Fibroblast of upper back skin (primary cell): ENCODE data around the gene NR1D2.

Experiments
- DNase-seq: peaks from one replicate; pipeline ENCODE4 v3.0.0-alpha.2; 2013

The NR1D2 gene

DNA sequence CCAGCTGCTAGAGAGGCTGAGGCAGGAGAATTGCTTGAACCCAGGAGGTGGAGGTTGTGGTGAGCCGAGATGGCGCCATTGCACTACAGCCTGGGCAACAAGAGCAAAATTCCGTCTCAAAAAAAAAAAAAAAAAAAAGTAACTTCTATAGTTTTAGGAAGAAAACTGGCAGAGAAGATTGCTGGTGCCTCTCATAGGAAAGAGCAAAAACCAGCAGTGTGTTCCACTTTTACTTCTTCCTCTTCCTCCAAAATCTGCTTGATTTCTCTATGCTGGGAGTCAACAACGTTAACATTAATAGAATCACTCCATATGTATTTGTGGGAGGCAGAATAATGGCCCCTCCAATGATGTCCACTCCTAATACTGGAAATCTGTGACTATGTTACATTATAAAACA lies 12.5 kb upstream of the NR1D2 start:
- DNase-seq, result no peak

DNA sequence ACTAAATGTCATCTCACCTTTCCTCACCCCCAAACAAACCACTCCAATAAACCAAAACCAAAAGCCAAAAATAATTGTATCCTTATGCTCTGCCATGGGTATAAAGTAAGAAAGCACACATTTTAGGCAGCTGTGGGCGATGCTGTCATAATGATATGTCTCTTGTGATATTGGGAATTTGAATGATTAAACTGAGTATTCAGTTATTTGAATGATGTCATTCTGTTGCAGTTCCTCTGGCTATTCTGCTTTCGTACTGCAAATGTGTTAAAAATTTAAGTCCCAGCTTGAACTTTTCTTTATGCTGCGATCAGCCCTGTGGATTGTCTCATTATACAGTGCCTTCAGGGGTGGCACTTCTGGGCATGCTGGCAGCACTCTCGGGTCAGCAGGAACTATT lies 10.8 kb upstream of the NR1D2 start:
- DNase-seq, result no peak

DNA sequence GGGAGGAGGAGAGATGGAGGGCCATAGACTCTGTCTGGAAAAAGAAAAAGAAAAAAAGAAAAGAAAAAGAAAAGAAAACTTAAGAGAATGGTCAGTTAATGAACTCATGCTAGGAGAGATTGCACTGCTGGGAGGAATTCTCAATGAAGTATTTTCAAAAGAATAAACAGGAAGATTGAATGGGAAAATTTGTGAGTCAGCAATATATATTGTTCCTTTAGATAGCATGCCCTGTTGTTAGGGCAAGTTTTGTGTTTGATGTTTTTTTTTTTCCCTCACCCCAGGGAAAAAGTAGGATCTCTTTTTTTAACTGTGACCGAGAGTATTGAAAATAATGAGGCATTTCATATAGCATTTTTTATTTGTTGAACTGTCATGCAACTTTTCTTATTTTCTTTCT lies 7.8 kb upstream of the NR1D2 start:
- no peak for DNase-seq

DNA sequence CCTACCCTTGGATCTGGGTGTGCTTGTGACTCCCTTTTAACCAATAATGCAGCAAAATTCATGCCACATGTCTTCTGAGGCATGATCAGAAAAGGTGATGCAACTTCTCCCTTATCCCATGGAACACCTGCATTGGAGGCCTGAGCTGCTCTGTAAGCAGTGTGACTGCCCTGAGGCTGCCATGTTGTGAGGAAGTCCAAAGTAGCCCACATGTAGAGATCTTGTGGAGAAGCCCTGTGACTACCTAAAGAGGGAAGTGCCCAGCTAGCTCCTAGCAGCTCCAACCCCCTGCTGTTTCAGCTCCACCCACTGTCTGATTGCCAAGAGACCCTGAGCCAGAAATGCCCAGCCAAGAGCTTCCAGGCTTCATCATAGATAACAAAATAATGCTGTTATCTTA lies 6.4 kb upstream of the NR1D2 start:
- DNase-seq, result no peak

DNA sequence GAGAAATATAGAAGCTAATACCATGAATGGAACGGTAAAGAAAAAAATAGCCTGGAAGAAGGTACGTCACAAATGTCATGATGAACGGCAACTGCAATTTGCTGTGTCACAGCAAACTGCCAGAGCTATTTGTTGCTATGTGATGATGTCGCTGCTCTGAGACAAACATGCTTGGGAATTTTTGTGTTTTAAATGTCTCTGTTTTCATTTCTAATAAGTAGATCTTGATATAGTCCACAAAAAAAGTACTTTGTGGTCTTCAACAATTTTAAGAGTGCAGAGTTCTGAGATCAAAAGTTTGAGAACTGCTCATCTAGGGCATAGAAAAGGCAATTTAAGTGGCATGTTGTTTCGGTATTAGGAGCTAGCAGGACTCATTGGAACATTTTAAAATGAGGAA lies 4.3 kb upstream of the NR1D2 start:
- DNase-seq, result no peak

DNA sequence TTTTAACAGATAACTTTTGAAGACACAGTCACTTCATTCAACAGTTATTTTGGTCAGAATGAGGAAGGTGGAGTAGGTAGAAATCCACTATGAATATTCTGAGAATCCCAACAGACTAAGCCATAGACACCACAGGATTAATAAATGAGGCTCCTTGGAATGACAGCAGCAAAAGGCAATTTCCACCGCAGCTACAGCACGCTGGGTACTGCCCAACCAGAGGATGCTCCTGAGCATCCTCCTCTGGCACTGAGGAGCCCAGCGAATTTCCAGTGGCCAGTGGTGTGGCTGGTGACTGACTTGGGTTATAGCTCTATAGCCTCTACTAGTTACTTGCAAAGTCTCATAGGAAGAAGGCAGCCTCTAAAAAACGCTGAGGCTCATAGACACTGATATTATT lies 3.6 kb upstream of the NR1D2 start:
- no peak for DNase-seq

DNA sequence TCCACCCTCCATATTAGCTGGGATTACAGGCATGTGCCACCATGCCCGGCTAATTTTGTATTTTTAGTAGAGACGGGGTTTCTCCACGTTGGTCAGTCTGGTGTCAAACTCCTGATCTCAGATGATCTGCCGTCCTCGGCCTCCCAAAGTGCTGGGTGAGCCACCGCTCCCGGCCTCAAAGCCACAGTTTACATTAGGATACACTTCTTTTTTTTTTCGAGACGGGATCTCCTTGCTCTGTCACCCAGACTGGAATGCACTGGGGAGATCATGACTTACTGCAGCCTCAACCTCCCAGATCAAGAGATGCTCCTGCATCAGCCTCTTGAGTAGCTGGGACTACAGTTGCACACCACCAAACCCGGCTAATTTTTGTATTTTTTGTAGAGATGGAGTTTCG lies 2.5 kb upstream of the NR1D2 start:
- no peak for DNase-seq

DNA sequence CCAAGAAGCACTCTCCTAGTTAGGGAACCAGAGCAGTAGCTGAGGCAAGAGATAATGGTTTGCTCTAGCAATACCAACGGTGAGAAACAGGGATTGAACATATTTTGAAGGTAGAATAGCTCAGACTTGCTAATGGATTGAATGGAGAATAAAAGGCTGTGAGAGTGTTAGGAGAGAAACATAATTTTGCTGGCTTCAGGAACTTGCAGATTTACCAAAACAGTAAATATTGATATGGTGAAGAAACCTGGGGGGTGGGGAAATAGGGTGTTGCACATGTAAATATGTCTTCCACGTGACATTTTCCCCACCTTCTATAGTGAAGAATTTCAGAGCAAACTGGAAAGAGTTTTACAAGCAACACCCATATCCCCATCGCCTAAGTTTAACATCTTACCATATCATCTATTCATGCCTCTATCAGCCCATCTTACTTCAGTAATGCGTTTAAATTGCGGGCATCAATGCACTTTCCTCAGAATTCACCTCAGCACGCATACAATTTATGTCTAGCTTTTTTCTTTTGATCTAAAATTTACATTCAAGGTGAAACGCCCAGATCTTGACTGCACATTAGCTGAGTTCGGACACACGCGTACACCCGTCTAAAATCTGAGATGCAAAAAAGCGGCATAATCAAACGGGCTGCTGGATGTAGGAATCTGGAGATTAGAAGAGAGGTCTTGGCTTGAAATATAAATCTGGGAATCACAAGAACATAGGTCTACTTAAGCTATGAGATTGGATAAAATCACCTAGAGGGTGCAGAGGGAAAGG lies 891 bp upstream of the NR1D2 start:
- DNase-seq, result no peak

DNA sequence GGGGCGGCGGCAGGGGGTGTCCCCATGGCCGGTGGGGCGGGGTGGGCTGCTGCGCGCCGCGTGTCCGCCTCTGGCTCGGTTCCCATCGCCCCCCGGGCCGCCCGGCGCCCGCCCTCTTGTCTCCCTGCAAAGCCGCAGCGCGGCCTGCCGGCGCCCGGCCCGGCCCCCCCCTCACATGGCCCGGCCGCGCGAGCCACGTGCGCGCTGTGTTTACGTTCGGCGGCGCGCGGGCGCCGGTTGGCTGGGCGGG lies 502 bp downstream of the NR1D2 start:
- DNase-seq, result no peak

DNA sequence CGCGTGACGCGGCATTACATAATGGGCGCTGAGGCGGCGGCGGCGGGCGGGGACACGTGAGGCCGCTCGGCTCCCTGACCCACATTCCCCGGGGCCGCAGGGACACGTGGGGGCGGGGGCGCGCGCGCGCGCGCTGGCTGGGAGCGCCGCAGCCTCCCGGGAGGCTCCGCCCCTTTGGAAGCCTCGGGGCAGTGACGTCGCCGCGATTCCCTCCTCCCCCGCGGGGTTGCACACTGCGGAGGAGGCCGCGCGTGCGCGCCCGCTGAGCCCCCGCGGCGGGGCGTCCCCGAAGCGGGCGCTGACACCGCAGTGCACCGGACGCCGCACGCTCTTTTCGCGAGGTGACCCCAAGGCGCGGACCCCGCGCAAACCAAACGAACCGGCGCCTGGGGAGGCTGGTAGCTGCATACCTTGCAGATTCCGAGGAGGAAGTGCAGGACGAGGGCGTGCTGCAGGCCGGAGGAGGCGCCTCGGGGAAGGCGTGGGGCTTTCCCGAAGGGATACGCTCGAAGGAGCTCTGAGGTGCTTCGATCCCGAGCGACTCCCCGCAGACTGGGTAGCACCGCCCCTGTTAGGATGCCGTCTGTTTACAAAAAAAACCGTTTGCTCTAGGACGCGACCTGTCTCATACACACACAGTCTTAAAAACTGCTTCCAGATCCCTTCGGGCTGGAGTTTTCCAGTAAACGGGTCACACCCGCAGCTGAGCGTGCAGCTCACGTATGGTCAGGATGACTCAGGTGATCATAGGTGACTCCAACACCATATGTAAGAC lies 1.0 kb downstream of the NR1D2 start:
- peak; percentile 97 for DNase-seq

DNA sequence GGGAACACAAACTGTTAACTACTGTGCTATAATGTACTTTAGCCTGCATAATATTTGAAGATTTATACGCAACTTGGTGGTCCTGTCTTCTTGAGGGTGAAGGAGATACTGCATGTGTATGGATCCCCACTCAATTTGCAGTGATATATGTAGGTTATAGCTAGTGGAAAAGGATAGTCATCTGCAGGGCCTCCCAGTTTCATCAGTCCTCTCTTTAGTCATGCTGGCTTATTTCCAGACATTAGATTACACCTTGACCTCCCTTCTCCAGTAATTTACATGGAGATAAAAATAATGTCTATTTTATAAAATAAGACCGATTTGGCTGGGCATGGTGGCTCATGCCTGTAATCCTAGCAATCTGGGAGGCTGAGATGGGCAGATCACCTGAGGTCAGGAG lies 3.7 kb downstream of the NR1D2 start:
- no peak for DNase-seq

DNA sequence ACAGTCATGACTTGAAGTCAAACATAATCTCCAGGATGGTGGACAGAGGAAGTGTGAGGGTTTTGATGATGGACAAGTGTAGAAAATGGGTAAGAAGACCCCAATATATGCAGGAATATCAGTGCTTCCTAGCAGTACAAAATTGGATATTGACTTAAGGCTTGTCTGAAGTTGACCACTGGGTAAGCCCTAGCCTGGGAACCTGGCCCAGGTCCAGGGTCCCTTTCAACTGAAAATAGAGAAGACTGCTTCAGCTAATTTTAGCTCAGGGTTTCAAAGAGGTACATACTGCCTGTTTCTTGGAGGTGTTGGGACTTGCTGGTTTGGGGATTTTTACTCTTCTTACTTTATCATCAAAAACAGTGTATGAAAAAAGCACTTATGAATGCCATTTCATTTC lies 4.7 kb downstream of the NR1D2 start:
- DNase-seq, result no peak

DNA sequence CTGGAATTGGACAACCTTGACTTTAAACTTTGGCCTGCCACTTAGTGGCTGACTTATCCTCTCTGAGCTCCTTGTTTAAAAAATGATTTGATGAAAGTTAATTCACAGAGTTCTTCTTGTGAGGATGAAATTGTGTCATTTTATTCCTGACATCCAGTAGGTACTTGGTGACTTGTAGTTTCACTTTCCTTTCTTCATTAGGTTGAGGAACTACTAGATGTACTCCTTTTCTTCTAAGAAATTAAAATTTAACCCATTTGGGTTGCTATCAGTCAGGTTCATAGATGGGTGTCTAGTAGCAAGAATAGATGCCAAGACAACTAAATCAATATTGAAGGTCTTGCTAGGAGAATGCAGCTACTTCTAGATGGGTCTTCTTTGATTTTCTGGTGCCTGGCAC lies 5.2 kb downstream of the NR1D2 start:
- DNase-seq, result no peak

DNA sequence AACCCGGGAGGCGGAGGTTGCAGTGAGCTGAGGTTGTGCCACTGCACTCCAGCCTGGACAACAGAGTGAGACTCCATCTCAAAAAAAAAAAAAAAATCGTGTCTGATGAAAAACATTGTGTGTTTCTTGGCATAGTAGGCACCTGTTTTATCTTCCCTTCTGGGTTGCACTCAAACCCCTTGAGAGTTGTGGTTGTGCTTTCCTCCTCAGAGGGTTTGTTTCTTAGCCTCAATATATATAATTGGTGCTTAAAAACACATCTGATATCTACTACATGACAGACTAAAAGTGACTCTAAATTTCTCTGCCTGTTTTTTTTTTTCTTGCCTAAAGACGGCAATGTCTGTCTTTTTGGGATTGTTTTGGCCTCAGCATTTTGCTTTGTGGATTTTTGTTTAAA lies 7.6 kb downstream of the NR1D2 start:
- no peak for DNase-seq

DNA sequence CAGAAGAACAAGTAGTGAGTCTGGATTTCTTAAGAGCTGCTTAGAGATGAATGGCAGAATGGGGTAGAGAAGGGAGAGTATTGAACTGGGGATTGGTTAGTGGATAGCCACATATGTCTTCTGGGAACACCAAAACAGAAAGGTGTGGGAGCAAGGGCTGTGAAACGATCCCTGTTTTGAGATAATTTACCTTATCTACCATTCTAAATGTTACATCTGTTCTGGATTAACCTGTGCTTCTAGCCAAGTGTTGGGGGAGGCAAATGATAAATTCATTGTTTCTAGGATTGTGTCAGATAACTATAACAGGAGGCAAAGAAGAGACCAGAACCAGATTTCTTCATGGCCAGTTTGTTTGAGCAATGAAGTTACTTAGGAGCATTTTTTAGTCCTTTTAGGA lies 8.4 kb downstream of the NR1D2 start:
- DNase-seq, result no peak

DNA sequence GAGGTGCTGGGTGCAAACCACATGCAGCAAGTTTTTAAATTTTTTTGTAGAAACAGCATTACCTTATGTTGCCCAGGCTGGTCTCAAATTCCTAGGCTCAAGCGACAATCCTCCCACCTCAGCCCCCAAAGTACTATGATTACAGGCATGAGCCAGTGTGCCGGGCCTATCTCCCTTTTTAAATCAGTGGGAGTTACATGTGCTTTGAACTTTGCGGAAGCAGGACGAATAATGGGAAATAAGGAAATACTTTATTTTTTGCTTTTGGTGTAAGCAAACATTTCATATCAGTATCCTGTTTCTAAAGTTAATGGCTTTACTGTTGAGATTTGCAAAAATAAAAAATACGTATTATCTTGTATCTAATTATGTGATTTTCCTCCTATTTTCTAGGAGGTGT lies 9.1 kb downstream of the NR1D2 start:
- DNase-seq, result no peak

DNA sequence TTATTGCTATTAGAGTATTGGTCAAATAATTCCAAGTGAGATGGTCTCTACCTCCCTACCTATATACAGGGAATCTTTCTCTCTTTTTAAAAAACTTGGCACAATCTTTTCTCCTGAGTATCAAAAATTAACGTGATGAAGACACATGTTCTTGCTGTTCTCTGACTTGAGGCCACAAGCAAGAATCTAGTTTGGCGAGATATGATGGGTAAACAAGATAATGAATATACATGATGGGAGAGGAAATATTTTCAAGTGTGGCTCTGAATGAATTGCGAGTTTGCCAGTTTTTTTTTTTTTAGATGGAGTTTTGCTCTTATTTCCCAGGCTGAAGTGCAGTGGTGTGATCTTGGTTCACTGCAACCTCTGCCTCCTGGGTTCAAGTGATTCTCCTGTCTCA lies 11.6 kb downstream of the NR1D2 start:
- no peak for DNase-seq

DNA sequence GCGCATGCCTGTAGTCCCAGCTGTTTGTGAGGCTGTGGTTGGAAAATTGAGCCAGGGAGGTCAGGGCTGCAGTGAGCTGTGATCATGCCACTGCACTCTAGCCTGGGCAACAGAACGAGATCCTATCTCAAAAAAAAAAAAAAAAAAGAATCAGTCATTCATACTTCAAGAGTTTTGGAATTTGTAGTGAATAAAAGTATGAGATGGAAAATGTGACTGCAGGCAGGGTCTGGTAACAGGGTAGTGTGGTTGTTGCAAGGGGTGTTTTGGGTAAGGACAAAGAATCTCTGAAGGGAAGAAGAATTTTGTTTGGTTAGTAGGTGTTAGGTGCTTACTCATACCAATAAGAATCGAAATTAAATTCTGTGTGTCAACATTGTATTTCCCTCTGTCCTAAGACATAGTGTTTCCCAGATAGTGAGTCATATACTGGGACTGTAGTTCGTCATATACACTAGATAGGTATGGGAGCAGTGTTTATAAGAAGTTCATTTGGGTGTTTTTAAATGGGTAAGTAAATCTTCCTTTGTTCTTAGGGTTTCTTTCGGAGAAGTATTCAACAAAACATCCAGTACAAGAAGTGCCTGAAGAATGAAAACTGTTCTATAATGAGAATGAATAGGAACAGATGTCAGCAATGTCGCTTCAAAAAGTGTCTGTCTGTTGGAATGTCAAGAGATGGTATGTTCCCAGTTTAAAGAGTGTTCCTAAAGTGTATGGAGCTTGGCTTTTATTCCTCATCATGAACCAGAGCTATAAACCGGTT lies 14.2 kb downstream of the NR1D2 start:
- DNase-seq, result peak; percentile 80

DNA sequence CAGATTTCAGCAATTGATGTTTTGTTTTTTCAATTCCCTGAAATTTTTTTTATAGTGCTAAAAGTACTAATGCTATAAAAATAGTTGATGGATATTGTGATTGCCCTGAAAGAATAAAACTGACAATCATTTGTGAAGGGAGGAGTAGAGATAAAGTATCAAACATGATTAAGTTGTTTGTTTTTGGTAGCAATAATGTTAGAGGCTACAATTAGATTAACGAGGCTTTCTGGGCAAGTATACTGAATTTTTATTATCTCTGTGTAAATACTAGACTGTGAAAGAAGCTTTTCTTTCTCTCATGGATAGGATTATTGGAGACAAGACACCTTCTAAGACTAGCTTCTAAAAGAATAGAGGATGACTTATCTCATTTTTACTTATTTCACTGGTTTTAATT lies 15.6 kb downstream of the NR1D2 start:
- DNase-seq, result no peak

DNA sequence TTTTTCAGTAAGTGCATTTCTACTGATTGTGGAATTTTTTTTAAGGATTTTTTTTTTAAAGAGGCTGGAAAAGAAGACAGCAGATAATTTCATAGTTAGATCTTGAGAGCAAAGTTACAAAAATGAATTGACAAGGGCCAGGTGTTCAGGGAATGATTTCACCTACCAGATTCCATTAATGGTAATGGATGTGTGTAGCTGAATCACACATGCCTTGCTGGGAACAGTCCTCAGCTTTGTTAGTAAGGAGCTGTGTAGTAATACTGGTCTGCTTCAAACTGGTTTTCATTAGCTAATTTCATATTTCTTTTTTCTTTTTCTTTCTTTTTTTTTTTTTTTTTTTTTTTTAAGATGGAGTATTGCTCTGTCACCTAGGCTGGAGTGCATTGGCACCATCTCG lies 16.0 kb downstream of the NR1D2 start:
- no peak for DNase-seq

DNA sequence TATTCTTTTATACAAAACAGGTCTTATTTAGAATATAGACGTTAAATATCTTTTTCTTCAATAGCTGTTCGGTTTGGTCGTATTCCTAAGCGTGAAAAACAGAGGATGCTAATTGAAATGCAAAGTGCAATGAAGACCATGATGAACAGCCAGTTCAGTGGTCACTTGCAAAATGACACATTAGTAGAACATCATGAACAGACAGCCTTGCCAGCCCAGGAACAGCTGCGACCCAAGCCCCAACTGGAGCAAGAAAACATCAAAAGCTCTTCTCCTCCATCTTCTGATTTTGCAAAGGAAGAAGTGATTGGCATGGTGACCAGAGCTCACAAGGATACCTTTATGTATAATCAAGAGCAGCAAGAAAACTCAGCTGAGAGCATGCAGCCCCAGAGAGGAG lies 16.8 kb downstream of the NR1D2 start:
- DNase-seq, result no peak

DNA sequence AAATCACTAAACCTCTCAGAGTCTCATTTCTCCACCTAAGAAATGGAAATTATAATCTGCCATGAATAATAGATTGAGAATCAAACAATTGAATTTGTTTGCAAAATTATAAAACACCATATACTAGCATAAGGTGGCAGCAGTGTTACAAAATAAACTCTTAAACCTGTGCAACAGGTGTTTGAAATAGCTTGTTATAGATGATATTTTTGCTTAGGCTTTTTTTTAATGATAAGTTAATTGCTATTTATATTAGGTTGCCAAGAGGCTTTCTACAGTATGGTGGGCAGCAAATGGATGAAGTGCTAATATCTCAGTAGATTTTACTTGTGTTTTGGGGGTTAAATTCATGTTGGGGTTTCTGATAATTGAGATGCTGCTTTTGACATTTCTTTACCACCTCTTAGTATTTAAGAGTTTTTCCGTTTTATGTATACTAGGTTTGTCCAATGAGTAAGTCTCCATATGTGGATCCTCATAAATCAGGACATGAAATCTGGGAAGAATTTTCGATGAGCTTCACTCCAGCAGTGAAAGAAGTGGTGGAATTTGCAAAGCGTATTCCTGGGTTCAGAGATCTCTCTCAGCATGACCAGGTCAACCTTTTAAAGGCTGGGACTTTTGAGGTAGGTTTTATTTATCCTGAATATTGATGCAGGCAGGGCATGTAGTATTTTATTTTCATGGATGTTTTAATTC lies 19.6 kb downstream of the NR1D2 start:
- DNase-seq, result peak; percentile 57

DNA sequence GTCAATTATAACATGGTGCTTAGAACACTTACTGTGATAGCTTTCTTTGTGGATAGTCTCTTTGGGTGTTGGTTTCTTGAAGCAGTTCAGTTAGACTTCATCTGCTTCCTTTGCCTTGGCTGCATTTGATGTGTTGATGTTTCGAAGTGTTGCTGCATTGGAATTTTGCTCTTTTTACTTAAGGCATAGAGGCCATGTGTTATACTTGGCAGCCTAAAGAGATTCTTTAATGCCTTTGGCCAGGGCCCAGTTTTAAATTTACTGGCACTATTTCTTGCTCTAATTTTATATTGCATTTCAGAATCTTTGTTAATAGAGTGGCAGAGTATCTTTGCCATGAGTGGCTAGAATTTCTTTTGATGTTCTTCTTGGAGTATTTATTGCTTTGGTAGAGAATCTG lies 21.2 kb downstream of the NR1D2 start:
- peak; percentile 84 for DNase-seq
